GM23338 (cell line): ENCODE results near the gene EXOSC7. TPM values are rescaled to one million over a fixed set of nuclear protein-coding genes. Genes with fewer than 3 reads are reported as not detected.

Experiments used
- ATAC-seq: fragments of 200-7000 bp; cut with Tn5 transposase; 3 replicates; pipeline ENCODE4 v1.9.1; 2020
- DNase-seq: peaks from one replicate; pipeline ENCODE4 v3.0.0-alpha.2; 2015; ENCODE audit warnings: low spot score
- H2AFZ ChIP-seq: fragments of 200-600 bp; sonication (generic); 2 replicates; pipeline ENCODE4 v1.8.0; 2016; ENCODE audit warnings: antibody characterized with exemption, mild to moderate bottlenecking, moderate library complexity
- H3F3A ChIP-seq: fragments of 200-600 bp; sonication (generic); replicated peaks from 2 replicates; pipeline ENCODE4 v1.8.0; 2017; ENCODE audit warnings: antibody characterized with exemption, mixed run types, low read depth
- H3K27ac ChIP-seq: fragments of 200-600 bp; sonication (generic); 2 replicates; pipeline ENCODE4 v1.6.1; 2016; ENCODE audit warnings: low read depth
- H3K27me3 ChIP-seq: fragments of 200-600 bp; sonication (generic); 2 replicates; pipeline ENCODE4 v1.8.0; 2016; ENCODE audit warnings: mild to moderate bottlenecking, mixed run types, moderate library complexity; ENCODE audit not compliant: insufficient read depth
- H3K36me3 ChIP-seq: fragments of 200-600 bp; sonication (generic); 2 replicates; pipeline ENCODE4 v1.8.0; 2016; ENCODE audit warnings: mild to moderate bottlenecking; ENCODE audit not compliant: insufficient read depth
- H3K4me1 ChIP-seq: fragments of 200-600 bp; sonication (generic); 2 replicates; pipeline ENCODE4 v1.8.0; 2016; ENCODE audit warnings: mild to moderate bottlenecking, moderate library complexity; ENCODE audit not compliant: insufficient read depth
- H3K4me2 ChIP-seq: fragments of 200-600 bp; sonication (generic); 2 replicates; pipeline ENCODE4 v1.7.1; 2017; ENCODE audit warnings: mixed run types
- H3K4me3 ChIP-seq: fragments of 200-600 bp; sonication (generic); 2 replicates; pipeline ENCODE4 v1.6.1; 2016; ENCODE audit warnings: mixed run types
- H3K79me2 ChIP-seq: fragments of 200-600 bp; sonication (generic); replicated peaks from 2 replicates; pipeline ENCODE4 v1.8.0; 2017; ENCODE audit warnings: mild to moderate bottlenecking; ENCODE audit not compliant: insufficient read depth
- H3K9me2 ChIP-seq: fragments of 200-600 bp; sonication (generic); 2 replicates; pipeline ENCODE4 v1.8.0; 2017; ENCODE audit not compliant: insufficient read depth
- H4K20me1 ChIP-seq: fragments of 200-600 bp; sonication (generic); replicated peaks from 2 replicates; pipeline ENCODE4 v1.8.0; 2017; ENCODE audit warnings: mild to moderate bottlenecking; ENCODE audit not compliant: insufficient read depth
- H3K27ac Mint-ChIP-seq: 2 replicates; pipeline ENCODE4 v1.8.0; 2020; ENCODE audit warnings: inconsistent platforms, mild to moderate bottlenecking, moderate library complexity, mixed read lengths
- H3K27me3 Mint-ChIP-seq: 3 replicates; pipeline ENCODE4 v1.8.0; 2022; ENCODE audit warnings: low read depth, mild to moderate bottlenecking, moderate library complexity, mixed read lengths, inconsistent platforms; ENCODE audit not compliant: insufficient read depth, poor library complexity
- H3K36me3 Mint-ChIP-seq: 3 replicates; pipeline ENCODE4 v1.8.0; 2021; ENCODE audit warnings: low read depth, mild to moderate bottlenecking, inconsistent platforms, moderate library complexity, mixed read lengths
- H3K4me1 Mint-ChIP-seq: 3 replicates; pipeline ENCODE4 v1.8.0; 2020; ENCODE audit warnings: mild to moderate bottlenecking, inconsistent platforms, mixed read lengths
- H3K4me3 Mint-ChIP-seq: 3 replicates; pipeline ENCODE4 v1.8.0; 2021; ENCODE audit warnings: moderate library complexity, mild to moderate bottlenecking, inconsistent platforms, mixed read lengths
- H3K9me3 Mint-ChIP-seq: 3 replicates; pipeline ENCODE4 v1.8.0; 2020; ENCODE audit warnings: moderate library complexity, mild to moderate bottlenecking, inconsistent platforms, mixed read lengths
- CREB1 ChIP-seq: fragments of 250-450 bp; sonication (Bioruptor Pico); IDR thresholded peaks from 2 replicates; pipeline ENCODE4 v1.5.0; 2020; ENCODE audit warnings: low read depth, mild to moderate bottlenecking, moderate library complexity
- EZH2 ChIP-seq: fragments of 200-600 bp; sonication (generic); IDR thresholded peaks from one replicate; pipeline ENCODE4 v1.8.0; 2017; ENCODE audit warnings: antibody characterized with exemption, mild to moderate bottlenecking, low read depth; ENCODE audit not compliant: unreplicated experiment
- EZH2phosphoT487 ChIP-seq: fragments of 200-600 bp; sonication (generic); IDR thresholded peaks from one replicate; pipeline ENCODE4 v1.8.1; 2018; ENCODE audit warnings: antibody characterized with exemption; ENCODE audit not compliant: unreplicated experiment
- JUNB ChIP-seq: IDR thresholded peaks from one replicate; pipeline ENCODE4 v1.6.1; 2016; ENCODE audit warnings: antibody characterized with exemption; ENCODE audit not compliant: unreplicated experiment
- NANOG ChIP-seq: IDR thresholded peaks from 2 replicates; pipeline ENCODE4 v1.6.1; 2016; ENCODE audit warnings: antibody characterized with exemption, borderline replicate concordance
- POLR2AphosphoS5 ChIP-seq: IDR thresholded peaks from 2 replicates; pipeline ENCODE4 v1.6.1; 2016; ENCODE audit warnings: antibody characterized with exemption, low read depth
- STAT1 ChIP-seq: IDR thresholded peaks from one replicate; pipeline ENCODE4 v1.6.1; 2016; ENCODE audit warnings: antibody characterized with exemption; ENCODE audit not compliant: unreplicated experiment
- ZNF114 ChIP-seq: fragments of 250-450 bp; sonication (Bioruptor Pico); IDR thresholded peaks from 2 replicates; pipeline ENCODE4 v1.5.0; 2020; ENCODE audit warnings: mild to moderate bottlenecking, moderate library complexity
- ZNF331 ChIP-seq: fragments of 250-450 bp; sonication (Bioruptor Pico); IDR thresholded peaks from 2 replicates; pipeline ENCODE4 v1.5.0; 2020; ENCODE audit warnings: low read depth, mild to moderate bottlenecking, moderate library complexity
- polyA plus RNA-seq: library from polyadenylated mRNA; unstranded; fragments of >200 nt; fragmentation: Nextera tagmentation; extraction: Ambion mirVana; gene quantifications from 2 replicates; pipeline ENCODE4 v1.2.1, GENCODE V29; 2016
- total RNA-seq: library from RNA; depleted of rRNA; stranded (reverse); fragments of >200 nt; shearing (Covaris generic); gene quantifications from 2 replicates; pipeline ENCODE4 v1.2.3, GENCODE V29; 2014
- TF ChIP-seq, protein P1 (sequence below): fragments of 250-450 bp; sonication (Bioruptor Pico); IDR thresholded peaks from 2 replicates; pipeline ENCODE4 v1.5.0; 2020; ENCODE audit warnings: mild to moderate bottlenecking, moderate library complexity
- TF ChIP-seq, protein P2 (sequence below): IDR thresholded peaks from 2 replicates; pipeline ENCODE4 v1.6.1; 2016; ENCODE audit warnings: antibody characterized with exemption

The EXOSC7 gene
- total and polyA plus RNA-seq, 2 experiments from 2014 or later: 84.8 to 120 TPM

DNA sequence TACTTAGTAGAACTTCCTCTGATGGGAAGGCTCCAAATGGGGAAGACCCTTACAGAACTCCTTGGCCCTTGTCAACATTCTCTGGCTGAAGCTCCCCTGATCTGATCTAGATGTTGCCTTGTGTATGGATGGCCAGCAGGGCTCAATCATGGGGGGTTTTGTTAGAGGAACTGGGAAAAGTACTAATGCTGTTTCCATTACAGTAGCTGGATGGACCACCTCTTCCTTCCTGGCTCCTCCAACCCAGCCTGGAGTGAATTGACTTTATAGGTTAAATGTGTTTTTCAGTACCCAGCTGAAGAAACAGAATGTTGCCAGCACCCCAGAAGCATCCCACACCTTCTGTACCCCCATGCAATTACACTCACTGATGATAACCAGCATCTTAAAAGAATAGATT is 27.4 kb downstream of the EXOSC7 start:
- Histone ChIP-seq H3K4me2 (no peak overlapping the region), H3K27ac (no peak overlapping the region), H3K79me2 (no peaks in the 10 kb centered on the region; the same call in 1 of the 2 replicates), H3K4me1 (no peaks in the 10 kb centered on the region), H3F3A (no peaks in the 10 kb centered on the region), H3K9me2 (no peaks in the 10 kb centered on the region), H3K4me3 (no peak overlapping the region), H3K27me3 (no peaks in the 10 kb centered on the region), H3K36me3 (peaks cover 54% of the 10 kb centered on the region), H2AFZ (no peak overlapping the region), H4K20me1 (peaks cover 5% of the 10 kb centered on the region)
- no peak for ATAC-seq
- no peaks in the 10 kb centered on the region for H3K4me1 Mint-ChIP-seq
- DNase-seq: no peak
- H3K9me3 Mint-ChIP-seq: peaks cover 10% of the 10 kb centered on the region
- H3K27ac Mint-ChIP-seq: no peak overlapping the region
- TF ChIP-seq CREB1 (CRISPR knock-in tag): no peak
- TF ChIP-seq JUNB: no peak
- TF ChIP-seq EZH2: no peak
- no peak for TF ChIP-seq POLR2AphosphoS5
- peaks cover 88% of the 10 kb centered on the region for H3K36me3 Mint-ChIP-seq
- no peak overlapping the region for H3K4me3 Mint-ChIP-seq
- H3K27me3 Mint-ChIP-seq: no peaks in the 10 kb centered on the region

DNA sequence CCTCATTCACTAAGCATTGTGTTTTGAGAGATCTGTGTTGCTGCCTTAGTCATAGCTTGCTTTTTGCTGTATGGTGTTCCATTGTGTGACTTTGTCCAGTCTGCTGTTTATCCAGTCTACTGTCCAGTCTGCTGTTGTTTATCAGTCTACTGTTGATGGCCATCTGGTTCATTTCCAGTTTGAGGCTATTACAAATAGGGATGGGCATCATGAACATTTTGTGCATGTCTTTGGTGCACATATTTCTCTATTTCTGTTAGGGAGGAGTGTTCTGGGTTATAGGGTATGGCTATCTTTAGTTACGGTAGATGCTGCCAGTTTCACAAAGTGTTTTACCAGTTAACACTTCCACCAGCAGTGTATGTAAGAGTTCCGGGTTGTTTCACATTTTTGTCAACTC is 27.8 kb downstream of the EXOSC7 start:
- Histone ChIP-seq H3F3A (no peaks in the 10 kb centered on the region), H3K4me1 (no peaks in the 10 kb centered on the region), H3K4me3 (no peak overlapping the region), H3K79me2 (no peaks in the 10 kb centered on the region; the same call in 1 of the 2 replicates), H3K27ac (no peak overlapping the region), H4K20me1 (peaks cover 5% of the 10 kb centered on the region), H3K27me3 (no peaks in the 10 kb centered on the region), H3K36me3 (peaks cover 50% of the 10 kb centered on the region), H3K9me2 (no peaks in the 10 kb centered on the region), H2AFZ (no peak overlapping the region), H3K4me2 (no peak overlapping the region)
- TF ChIP-seq ZNF331 (no peak), ZNF114 (CRISPR knock-in tag) (no peak), EZH2phosphoT487 (no peak), JUNB (no peak), NANOG (no peak), STAT1 (no peak), CREB1 (CRISPR knock-in tag) (no peak), POLR2AphosphoS5 (no peak), EZH2 (no peak)
- TF ChIP-seq, protein P1, sequence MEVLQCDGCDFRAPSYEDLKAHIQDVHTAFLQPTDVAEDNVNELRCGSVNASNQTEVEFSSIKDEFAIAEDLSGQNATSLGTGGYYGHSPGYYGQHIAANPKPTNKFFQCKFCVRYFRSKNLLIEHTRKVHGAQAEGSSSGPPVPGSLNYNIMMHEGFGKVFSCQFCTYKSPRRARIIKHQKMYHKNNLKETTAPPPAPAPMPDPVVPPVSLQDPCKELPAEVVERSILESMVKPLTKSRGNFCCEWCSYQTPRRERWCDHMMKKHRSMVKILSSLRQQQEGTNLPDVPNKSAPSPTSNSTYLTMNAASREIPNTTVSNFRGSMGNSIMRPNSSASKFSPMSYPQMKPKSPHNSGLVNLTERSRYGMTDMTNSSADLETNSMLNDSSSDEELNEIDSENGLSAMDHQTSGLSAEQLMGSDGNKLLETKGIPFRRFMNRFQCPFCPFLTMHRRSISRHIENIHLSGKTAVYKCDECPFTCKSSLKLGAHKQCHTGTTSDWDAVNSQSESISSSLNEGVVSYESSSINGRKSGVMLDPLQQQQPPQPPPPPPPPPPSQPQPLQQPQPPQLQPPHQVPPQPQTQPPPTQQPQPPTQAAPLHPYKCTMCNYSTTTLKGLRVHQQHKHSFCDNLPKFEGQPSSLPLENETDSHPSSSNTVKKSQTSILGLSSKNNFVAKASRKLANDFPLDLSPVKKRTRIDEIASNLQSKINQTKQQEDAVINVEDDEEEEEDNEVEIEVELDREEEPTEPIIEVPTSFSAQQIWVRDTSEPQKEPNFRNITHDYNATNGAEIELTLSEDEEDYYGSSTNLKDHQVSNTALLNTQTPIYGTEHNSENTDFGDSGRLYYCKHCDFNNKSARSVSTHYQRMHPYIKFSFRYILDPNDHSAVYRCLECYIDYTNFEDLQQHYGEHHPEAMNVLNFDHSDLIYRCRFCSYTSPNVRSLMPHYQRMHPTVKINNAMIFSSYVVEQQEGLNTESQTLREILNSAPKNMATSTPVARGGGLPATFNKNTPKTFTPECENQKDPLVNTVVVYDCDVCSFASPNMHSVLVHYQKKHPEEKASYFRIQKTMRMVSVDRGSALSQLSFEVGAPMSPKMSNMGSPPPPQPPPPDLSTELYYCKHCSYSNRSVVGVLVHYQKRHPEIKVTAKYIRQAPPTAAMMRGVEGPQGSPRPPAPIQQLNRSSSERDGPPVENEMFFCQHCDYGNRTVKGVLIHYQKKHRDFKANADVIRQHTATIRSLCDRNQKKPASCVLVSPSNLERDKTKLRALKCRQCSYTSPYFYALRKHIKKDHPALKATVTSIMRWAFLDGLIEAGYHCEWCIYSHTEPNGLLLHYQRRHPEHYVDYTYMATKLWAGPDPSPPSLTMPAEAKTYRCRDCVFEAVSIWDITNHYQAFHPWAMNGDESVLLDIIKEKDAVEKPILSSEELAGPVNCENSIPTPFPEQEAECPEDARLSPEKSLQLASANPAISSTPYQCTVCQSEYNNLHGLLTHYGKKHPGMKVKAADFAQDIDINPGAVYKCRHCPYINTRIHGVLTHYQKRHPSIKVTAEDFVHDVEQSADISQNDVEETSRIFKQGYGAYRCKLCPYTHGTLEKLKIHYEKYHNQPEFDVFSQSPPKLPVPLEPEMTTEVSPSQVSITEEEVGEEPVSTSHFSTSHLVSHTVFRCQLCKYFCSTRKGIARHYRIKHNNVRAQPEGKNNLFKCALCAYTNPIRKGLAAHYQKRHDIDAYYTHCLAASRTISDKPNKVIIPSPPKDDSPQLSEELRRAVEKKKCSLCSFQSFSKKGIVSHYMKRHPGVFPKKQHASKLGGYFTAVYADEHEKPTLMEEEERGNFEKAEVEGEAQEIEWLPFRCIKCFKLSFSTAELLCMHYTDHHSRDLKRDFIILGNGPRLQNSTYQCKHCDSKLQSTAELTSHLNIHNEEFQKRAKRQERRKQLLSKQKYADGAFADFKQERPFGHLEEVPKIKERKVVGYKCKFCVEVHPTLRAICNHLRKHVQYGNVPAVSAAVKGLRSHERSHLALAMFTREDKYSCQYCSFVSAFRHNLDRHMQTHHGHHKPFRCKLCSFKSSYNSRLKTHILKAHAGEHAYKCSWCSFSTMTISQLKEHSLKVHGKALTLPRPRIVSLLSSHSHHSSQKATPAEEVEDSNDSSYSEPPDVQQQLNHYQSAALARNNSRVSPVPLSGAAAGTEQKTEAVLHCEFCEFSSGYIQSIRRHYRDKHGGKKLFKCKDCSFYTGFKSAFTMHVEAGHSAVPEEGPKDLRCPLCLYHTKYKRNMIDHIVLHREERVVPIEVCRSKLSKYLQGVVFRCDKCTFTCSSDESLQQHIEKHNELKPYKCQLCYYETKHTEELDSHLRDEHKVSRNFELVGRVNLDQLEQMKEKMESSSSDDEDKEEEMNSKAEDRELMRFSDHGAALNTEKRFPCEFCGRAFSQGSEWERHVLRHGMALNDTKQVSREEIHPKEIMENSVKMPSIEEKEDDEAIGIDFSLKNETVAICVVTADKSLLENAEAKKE: no peak
- TF ChIP-seq, protein P2, sequence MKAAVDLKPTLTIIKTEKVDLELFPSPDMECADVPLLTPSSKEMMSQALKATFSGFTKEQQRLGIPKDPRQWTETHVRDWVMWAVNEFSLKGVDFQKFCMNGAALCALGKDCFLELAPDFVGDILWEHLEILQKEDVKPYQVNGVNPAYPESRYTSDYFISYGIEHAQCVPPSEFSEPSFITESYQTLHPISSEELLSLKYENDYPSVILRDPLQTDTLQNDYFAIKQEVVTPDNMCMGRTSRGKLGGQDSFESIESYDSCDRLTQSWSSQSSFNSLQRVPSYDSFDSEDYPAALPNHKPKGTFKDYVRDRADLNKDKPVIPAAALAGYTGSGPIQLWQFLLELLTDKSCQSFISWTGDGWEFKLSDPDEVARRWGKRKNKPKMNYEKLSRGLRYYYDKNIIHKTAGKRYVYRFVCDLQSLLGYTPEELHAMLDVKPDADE: no peak
- Mint-ChIP-seq H3K4me1 (no peaks in the 10 kb centered on the region), H3K27me3 (no peaks in the 10 kb centered on the region), H3K36me3 (peaks cover 83% of the 10 kb centered on the region), H3K27ac (no peak overlapping the region), H3K9me3 (peaks cover 10% of the 10 kb centered on the region), H3K4me3 (no peak overlapping the region)
- DNase-seq (no peak), ATAC-seq (no peak)
